AG09309 (cell line): ENCODE results near the gene ERP27.
A peak's percentile ranks its signal among the peaks of the same experiment; 100 is the strongest.

Source experiments
- DNase-seq: peaks from one replicate; pipeline ENCODE4 v3.0.0-alpha.2; 2010; ENCODE audit warnings: low read depth
- H3K4me3 ChIP-seq: 2 replicates; pipeline ENCODE4 v1.5.1; 2011; ENCODE audit warnings: mild to moderate bottlenecking, low read depth, low read length, moderate library complexity; ENCODE audit not compliant: control insufficient read depth
- CTCF ChIP-seq: IDR thresholded peaks from 2 replicates; pipeline ENCODE4 v1.5.1; 2011; ENCODE audit warnings: mild to moderate bottlenecking, low read depth, low read length, inconsistent platforms; ENCODE audit not compliant: insufficient read depth, control insufficient read depth; ENCODE audit errors: missing control alignments

The ERP27 gene

DNA sequence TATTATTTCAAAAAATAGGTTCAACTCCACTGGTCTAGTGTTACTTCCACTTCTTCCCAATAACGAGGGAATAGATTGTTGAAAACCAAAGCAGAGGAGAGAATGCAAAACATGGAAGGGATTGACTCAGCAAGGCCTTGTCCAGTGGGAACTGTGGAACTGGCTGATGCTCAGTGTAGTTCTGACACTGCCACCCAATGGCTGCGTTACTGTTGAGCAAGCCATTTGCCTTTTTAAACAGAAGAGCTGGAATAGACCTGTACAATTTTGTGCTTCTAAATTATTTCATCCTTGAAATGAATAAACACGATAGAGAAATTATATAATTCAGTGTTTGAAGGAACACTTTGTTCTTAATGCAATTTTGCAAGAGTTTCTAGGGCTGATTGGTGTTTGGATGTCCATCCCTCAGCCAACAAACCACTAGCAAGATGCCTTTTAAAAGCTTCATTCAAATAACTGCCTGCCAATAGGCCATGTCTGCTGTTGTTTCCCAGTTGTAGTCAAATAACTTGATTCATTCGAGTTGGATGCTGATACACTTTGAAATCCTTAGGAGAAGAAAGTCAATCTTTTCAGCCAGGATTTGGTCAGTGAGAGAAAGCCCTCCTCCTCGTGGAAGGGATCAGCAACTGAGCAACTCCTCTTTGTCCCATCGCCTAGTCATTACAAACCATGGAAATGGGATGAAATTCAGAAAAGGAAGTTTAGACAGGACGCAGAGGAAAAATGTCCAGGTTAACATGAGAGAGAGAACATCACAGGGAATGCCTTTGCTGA, 45.4 kb downstream of the ERP27 start:
- DNase-seq: no peak
- no peak overlapping the region for H3K4me3 ChIP-seq
- peak; percentile 29 for TF ChIP-seq CTCF

DNA sequence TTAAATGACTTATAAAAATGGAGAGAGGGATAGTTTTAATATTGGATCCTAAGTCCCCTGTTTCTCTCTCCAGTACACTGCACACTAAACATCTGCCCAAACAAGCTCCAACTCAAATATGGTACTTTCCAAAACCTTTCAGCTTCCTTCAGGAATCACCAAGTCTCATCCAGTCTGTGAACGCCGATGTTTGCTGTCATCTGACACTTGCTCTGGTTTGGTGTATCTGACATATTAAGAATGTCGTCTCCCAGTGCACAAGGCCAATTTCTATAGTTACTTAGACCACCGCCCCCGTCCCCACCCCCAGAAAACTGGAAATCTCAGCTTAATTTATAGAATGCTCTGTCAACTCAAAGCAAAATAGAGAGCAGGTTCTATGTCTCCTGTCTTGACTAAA, 47.6 kb downstream of the ERP27 start:
- DNase-seq: no peak
- no peak for TF ChIP-seq CTCF
- H3K4me3 ChIP-seq: no peak overlapping the region

GRCh38 chr12:14886271-14886670, 52.1 kb downstream of the ERP27 start:
- no peak for TF ChIP-seq CTCF
- no peak overlapping the region for H3K4me3 ChIP-seq
- DNase-seq: no peak

GRCh38 chr12:14885718-14886221, 52.6 kb downstream of the ERP27 start, which contains the start of gene MGP:
TSS of gene MGP (minus strand) at chr12:14885854. CDS start at chr12:14885791, 63 bp downstream.
- no peak within 1 kb of the TSS for H3K4me3 ChIP-seq
- peak; percentile 3 for DNase-seq
- TF ChIP-seq CTCF: no peak

- no peak overlapping the region for H3K4me3 ChIP-seq
- TF ChIP-seq CTCF: no peak
- DNase-seq: peak; percentile 25
Measured at GRCh38 chr12:14884458-14884878, 53.9 kb downstream of the ERP27 start.

DNA sequence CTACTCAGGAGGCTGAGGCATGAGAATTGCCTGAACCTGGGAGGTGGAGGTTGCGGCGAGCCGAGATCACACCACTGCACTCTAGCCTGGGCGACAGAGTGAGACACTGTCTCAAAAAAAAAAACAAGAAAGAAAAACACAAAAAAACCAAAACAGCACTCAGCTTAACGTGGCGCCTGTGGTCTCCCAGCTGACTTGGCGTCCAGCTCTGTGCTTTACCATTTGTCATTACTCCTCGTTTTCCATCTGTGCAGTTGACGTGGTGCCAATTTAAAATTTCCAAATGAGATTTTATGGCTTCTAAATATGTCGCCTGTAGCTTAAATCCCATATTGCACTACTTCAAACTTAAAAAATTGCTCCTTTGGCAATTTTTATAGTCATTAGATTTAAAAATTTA, 54.7 kb downstream of the ERP27 start:
- no peak overlapping the region for H3K4me3 ChIP-seq
- no peak for TF ChIP-seq CTCF
- DNase-seq: no peak
